GM23338 (cell line): ENCODE data around the gene CAMSAP2. TPM values are rescaled to one million over a fixed set of nuclear protein-coding genes. Genes with fewer than 3 reads are reported as not detected.

ENCODE experiments used
- ATAC-seq: fragments of 200-7000 bp; cut with Tn5 transposase; 3 replicates; pipeline ENCODE4 v1.9.1; 2020
- DNase-seq: peaks from one replicate; pipeline ENCODE4 v3.0.0-alpha.2; 2015; ENCODE audit warnings: low spot score
- H2AFZ ChIP-seq: fragments of 200-600 bp; sonication (generic); 2 replicates; pipeline ENCODE4 v1.8.0; 2016; ENCODE audit warnings: antibody characterized with exemption, mild to moderate bottlenecking, moderate library complexity
- H3F3A ChIP-seq: fragments of 200-600 bp; sonication (generic); replicated peaks from 2 replicates; pipeline ENCODE4 v1.8.0; 2017; ENCODE audit warnings: antibody characterized with exemption, mixed run types, low read depth
- H3K27ac ChIP-seq: fragments of 200-600 bp; sonication (generic); 2 replicates; pipeline ENCODE4 v1.6.1; 2016; ENCODE audit warnings: low read depth
- H3K27me3 ChIP-seq: fragments of 200-600 bp; sonication (generic); 2 replicates; pipeline ENCODE4 v1.8.0; 2016; ENCODE audit warnings: mild to moderate bottlenecking, mixed run types, moderate library complexity; ENCODE audit not compliant: insufficient read depth
- H3K36me3 ChIP-seq: fragments of 200-600 bp; sonication (generic); 2 replicates; pipeline ENCODE4 v1.8.0; 2016; ENCODE audit warnings: mild to moderate bottlenecking; ENCODE audit not compliant: insufficient read depth
- H3K4me1 ChIP-seq: fragments of 200-600 bp; sonication (generic); 2 replicates; pipeline ENCODE4 v1.8.0; 2016; ENCODE audit warnings: mild to moderate bottlenecking, moderate library complexity; ENCODE audit not compliant: insufficient read depth
- H3K4me2 ChIP-seq: fragments of 200-600 bp; sonication (generic); 2 replicates; pipeline ENCODE4 v1.7.1; 2017; ENCODE audit warnings: mixed run types
- H3K4me3 ChIP-seq: fragments of 200-600 bp; sonication (generic); 2 replicates; pipeline ENCODE4 v1.6.1; 2016; ENCODE audit warnings: mixed run types
- H3K79me2 ChIP-seq: fragments of 200-600 bp; sonication (generic); replicated peaks from 2 replicates; pipeline ENCODE4 v1.8.0; 2017; ENCODE audit warnings: mild to moderate bottlenecking; ENCODE audit not compliant: insufficient read depth
- H3K9me2 ChIP-seq: fragments of 200-600 bp; sonication (generic); 2 replicates; pipeline ENCODE4 v1.8.0; 2017; ENCODE audit not compliant: insufficient read depth
- H4K20me1 ChIP-seq: fragments of 200-600 bp; sonication (generic); replicated peaks from 2 replicates; pipeline ENCODE4 v1.8.0; 2017; ENCODE audit warnings: mild to moderate bottlenecking; ENCODE audit not compliant: insufficient read depth
- H3K27ac Mint-ChIP-seq: 2 replicates; pipeline ENCODE4 v1.8.0; 2020; ENCODE audit warnings: inconsistent platforms, mild to moderate bottlenecking, moderate library complexity, mixed read lengths
- H3K27me3 Mint-ChIP-seq: 3 replicates; pipeline ENCODE4 v1.8.0; 2022; ENCODE audit warnings: low read depth, mild to moderate bottlenecking, moderate library complexity, mixed read lengths, inconsistent platforms; ENCODE audit not compliant: insufficient read depth, poor library complexity
- H3K36me3 Mint-ChIP-seq: 3 replicates; pipeline ENCODE4 v1.8.0; 2021; ENCODE audit warnings: low read depth, mild to moderate bottlenecking, inconsistent platforms, moderate library complexity, mixed read lengths
- H3K4me1 Mint-ChIP-seq: 3 replicates; pipeline ENCODE4 v1.8.0; 2020; ENCODE audit warnings: mild to moderate bottlenecking, inconsistent platforms, mixed read lengths
- H3K4me3 Mint-ChIP-seq: 3 replicates; pipeline ENCODE4 v1.8.0; 2021; ENCODE audit warnings: moderate library complexity, mild to moderate bottlenecking, inconsistent platforms, mixed read lengths
- H3K9me3 Mint-ChIP-seq: 3 replicates; pipeline ENCODE4 v1.8.0; 2020; ENCODE audit warnings: moderate library complexity, mild to moderate bottlenecking, inconsistent platforms, mixed read lengths
- CREB1 ChIP-seq: fragments of 250-450 bp; sonication (Bioruptor Pico); IDR thresholded peaks from 2 replicates; pipeline ENCODE4 v1.5.0; 2020; ENCODE audit warnings: low read depth, mild to moderate bottlenecking, moderate library complexity
- ETS1 ChIP-seq: IDR thresholded peaks from 2 replicates; pipeline ENCODE4 v1.6.1; 2016; ENCODE audit warnings: antibody characterized with exemption
- EZH2 ChIP-seq: fragments of 200-600 bp; sonication (generic); IDR thresholded peaks from one replicate; pipeline ENCODE4 v1.8.0; 2017; ENCODE audit warnings: antibody characterized with exemption, mild to moderate bottlenecking, low read depth; ENCODE audit not compliant: unreplicated experiment
- NANOG ChIP-seq: IDR thresholded peaks from 2 replicates; pipeline ENCODE4 v1.6.1; 2016; ENCODE audit warnings: antibody characterized with exemption, borderline replicate concordance
- polyA plus RNA-seq: library from polyadenylated mRNA; unstranded; fragments of >200 nt; fragmentation: Nextera tagmentation; extraction: Ambion mirVana; gene quantifications from 2 replicates; pipeline ENCODE4 v1.2.1, GENCODE V29; 2016
- total RNA-seq: library from RNA; depleted of rRNA; stranded (reverse); fragments of >200 nt; shearing (Covaris generic); gene quantifications from 2 replicates; pipeline ENCODE4 v1.2.3, GENCODE V29; 2014
- TF ChIP-seq, protein P1 (sequence below): IDR thresholded peaks from one replicate; pipeline ENCODE4 v1.6.1; 2018; ENCODE audit warnings: antibody characterized with exemption; ENCODE audit not compliant: unreplicated experiment
- TF ChIP-seq, protein P2 (sequence below), 2 experiments: fragments of 200-600 bp in 1 of 2; sonication (generic) in 1 of 2; conservative IDR thresholded peaks; 2 replicates each; pipeline versions ENCODE4 v1.5.1 to v1.6.1; 2016 to 2017; ENCODE audit warnings: antibody characterized with exemption in 2 of 2, low read depth in 2 of 2, mild to moderate bottlenecking in 2 of 2, moderate library complexity in 1 of 2

CAMSAP2 gene
- total and polyA plus RNA-seq, 2 experiments from 2014 or later = 9.1 to 21.3 TPM

- TF ChIP-seq, protein P1, sequence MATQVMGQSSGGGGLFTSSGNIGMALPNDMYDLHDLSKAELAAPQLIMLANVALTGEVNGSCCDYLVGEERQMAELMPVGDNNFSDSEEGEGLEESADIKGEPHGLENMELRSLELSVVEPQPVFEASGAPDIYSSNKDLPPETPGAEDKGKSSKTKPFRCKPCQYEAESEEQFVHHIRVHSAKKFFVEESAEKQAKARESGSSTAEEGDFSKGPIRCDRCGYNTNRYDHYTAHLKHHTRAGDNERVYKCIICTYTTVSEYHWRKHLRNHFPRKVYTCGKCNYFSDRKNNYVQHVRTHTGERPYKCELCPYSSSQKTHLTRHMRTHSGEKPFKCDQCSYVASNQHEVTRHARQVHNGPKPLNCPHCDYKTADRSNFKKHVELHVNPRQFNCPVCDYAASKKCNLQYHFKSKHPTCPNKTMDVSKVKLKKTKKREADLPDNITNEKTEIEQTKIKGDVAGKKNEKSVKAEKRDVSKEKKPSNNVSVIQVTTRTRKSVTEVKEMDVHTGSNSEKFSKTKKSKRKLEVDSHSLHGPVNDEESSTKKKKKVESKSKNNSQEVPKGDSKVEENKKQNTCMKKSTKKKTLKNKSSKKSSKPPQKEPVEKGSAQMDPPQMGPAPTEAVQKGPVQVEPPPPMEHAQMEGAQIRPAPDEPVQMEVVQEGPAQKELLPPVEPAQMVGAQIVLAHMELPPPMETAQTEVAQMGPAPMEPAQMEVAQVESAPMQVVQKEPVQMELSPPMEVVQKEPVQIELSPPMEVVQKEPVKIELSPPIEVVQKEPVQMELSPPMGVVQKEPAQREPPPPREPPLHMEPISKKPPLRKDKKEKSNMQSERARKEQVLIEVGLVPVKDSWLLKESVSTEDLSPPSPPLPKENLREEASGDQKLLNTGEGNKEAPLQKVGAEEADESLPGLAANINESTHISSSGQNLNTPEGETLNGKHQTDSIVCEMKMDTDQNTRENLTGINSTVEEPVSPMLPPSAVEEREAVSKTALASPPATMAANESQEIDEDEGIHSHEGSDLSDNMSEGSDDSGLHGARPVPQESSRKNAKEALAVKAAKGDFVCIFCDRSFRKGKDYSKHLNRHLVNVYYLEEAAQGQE = no peak
- TF ChIP-seq, protein P2, sequence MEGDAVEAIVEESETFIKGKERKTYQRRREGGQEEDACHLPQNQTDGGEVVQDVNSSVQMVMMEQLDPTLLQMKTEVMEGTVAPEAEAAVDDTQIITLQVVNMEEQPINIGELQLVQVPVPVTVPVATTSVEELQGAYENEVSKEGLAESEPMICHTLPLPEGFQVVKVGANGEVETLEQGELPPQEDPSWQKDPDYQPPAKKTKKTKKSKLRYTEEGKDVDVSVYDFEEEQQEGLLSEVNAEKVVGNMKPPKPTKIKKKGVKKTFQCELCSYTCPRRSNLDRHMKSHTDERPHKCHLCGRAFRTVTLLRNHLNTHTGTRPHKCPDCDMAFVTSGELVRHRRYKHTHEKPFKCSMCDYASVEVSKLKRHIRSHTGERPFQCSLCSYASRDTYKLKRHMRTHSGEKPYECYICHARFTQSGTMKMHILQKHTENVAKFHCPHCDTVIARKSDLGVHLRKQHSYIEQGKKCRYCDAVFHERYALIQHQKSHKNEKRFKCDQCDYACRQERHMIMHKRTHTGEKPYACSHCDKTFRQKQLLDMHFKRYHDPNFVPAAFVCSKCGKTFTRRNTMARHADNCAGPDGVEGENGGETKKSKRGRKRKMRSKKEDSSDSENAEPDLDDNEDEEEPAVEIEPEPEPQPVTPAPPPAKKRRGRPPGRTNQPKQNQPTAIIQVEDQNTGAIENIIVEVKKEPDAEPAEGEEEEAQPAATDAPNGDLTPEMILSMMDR (conservative IDR thresholded peaks at IDR 0.05; ENCODE audit: low read depth in 2 of 2) = no peak
- TF ChIP-seq NANOG (no peak), CREB1 (CRISPR knock-in tag) (no peak), ETS1 (no peak)
Measured at GRCh38 chr1:200890027-200890426, 151.3 kb downstream of the CAMSAP2 start (continued).

GRCh38 chr1:200890818-200891773, 152.4 kb downstream of the CAMSAP2 start:
- peaks cover 64% of the 10 kb centered on the region for H3K4me1 ChIP-seq
- H3K9me2 ChIP-seq = no peaks in the 10 kb centered on the region
- H3K36me3 Mint-ChIP-seq = peaks cover 4% of the 10 kb centered on the region; the same call in 1 of the 3 replicates
- H3K79me2 ChIP-seq = peaks cover 42% of the 10 kb centered on the region
- H3K4me1 Mint-ChIP-seq = peaks cover 71% of the 10 kb centered on the region
- no peaks in the 10 kb centered on the region; the same call in 2 of the 3 replicates for H3K9me3 Mint-ChIP-seq
- H2AFZ ChIP-seq = peak overlapping the region; percentile 85
- H3K27me3 ChIP-seq = no peaks in the 10 kb centered on the region
- ATAC-seq (peak; percentile 52), DNase-seq (peak; percentile 90)
- H3K27ac Mint-ChIP-seq = peak overlapping the region; percentile 95
- H3K36me3 ChIP-seq = no peaks in the 10 kb centered on the region
- H3K27ac ChIP-seq = peak overlapping the region; percentile 99
- peaks cover 36% of the 10 kb centered on the region for H3K27me3 Mint-ChIP-seq
- peak overlapping the region; percentile 74 for H3K4me3 ChIP-seq
- 0 out of 2 replicates have a peak, but pooled peaks cover 9% of the 10 kb centered on the region for H3F3A ChIP-seq
- peak overlapping the region; percentile 85 for H3K4me3 Mint-ChIP-seq
- H3K4me2 ChIP-seq = peak overlapping the region; percentile 95
- H4K20me1 ChIP-seq = no peaks in the 10 kb centered on the region; the same call in 1 of the 2 replicates
- TF ChIP-seq ETS1 (no peak), EZH2 (no peak), CREB1 (CRISPR knock-in tag) (peak; percentile 16; the same call in 1 of the 2 replicates)
- TF ChIP-seq, protein P2 (conservative IDR thresholded peaks at IDR 0.05; ENCODE audit: low read depth in 2 of 2) = peak; percentile 77 to 80
